HG02973 (cell line): ENCODE results near the gene INPP5A.
"Not testable (repeated sequence)": the region's sequence is repeated elsewhere in the genome, so short reads cannot be mapped to it uniquely, and the experiment has no call there.

Experiments used
- ATAC-seq: cut with Tn5 transposase; IDR thresholded peaks from one replicate; pipeline ENCODE4 v1.9.1; 2021; ENCODE audit warnings: moderate library complexity; ENCODE audit not compliant: unreplicated experiment

INPP5A gene

GRCh38 chr10:132729810-132730572, 192.4 kb downstream of the INPP5A start:
- no peak for ATAC-seq

- ATAC-seq, result no peak
These were observed 193.0 kb downstream of the INPP5A start for GRCh38 chr10:132730573-132730953.

- ATAC-seq, result no peak
These were observed 194.9 kb downstream of the INPP5A start for GRCh38 chr10:132732518-132732917.

GRCh38 chr10:132733926-132734325, 196.3 kb downstream of the INPP5A start:
- no peak for ATAC-seq

GRCh38 chr10:132735341-132735775, 197.8 kb downstream of the INPP5A start:
- no peak for ATAC-seq

GRCh38 chr10:132735923-132736391, 198.4 kb downstream of the INPP5A start:
- no peak for ATAC-seq

GRCh38 chr10:132737390-132738048, 199.9 kb downstream of the INPP5A start:
- ATAC-seq, result no peak

GRCh38 chr10:132738454-132739224, 201.1 kb downstream of the INPP5A start:
- no peak for ATAC-seq

- ATAC-seq, result no peak
These were observed 201.6 kb downstream of the INPP5A start for GRCh38 chr10:132739225-132739613.

GRCh38 chr10:132740588-132740987, 203.0 kb downstream of the INPP5A start:
- ATAC-seq, result no peak

- ATAC-seq, result no peak
These were observed 204.7 kb downstream of the INPP5A start for GRCh38 chr10:132742167-132742836.

GRCh38 chr10:132742837-132743194, 205.2 kb downstream of the INPP5A start:
- no peak for ATAC-seq

GRCh38 chr10:132743196-132743924, 205.8 kb downstream of the INPP5A start:
- not testable (repeated sequence) for ATAC-seq

- no peak for ATAC-seq
These were observed 206.4 kb downstream of the INPP5A start for GRCh38 chr10:132743925-132744490.

- no peak for ATAC-seq
These were observed 207.3 kb downstream of the INPP5A start for GRCh38 chr10:132744839-132745238.

GRCh38 chr10:132745511-132745910, 207.9 kb downstream of the INPP5A start:
- ATAC-seq, result no peak

GRCh38 chr10:132745971-132746370, 208.4 kb downstream of the INPP5A start:
- no peak for ATAC-seq

- ATAC-seq, result no peak
These were observed 208.8 kb downstream of the INPP5A start for GRCh38 chr10:132746386-132746785.

GRCh38 chr10:132746801-132747625, 209.4 kb downstream of the INPP5A start:
- no peak for ATAC-seq
